Mesenchymal stem cell (in vitro differentiated cells and primary cell): ENCODE results near the gene HEPH.
"Not testable (repeated sequence)": the region's sequence is repeated elsewhere in the genome, so short reads cannot be mapped to it uniquely, and the experiment has no call there.

Source experiments
- DNase-seq: peaks from one replicate; pipeline ENCODE4 v3.0.0-alpha.2; 2013
- H2AFZ ChIP-seq: one replicate; pipeline ENCODE4 v1.6.1; 2013; ENCODE audit warnings: low read depth, mild to moderate bottlenecking, control low read depth, inconsistent platforms, low read length, moderate library complexity
- H2AK5ac ChIP-seq: 2 replicates; pipeline ENCODE4 v1.6.1; 2013; ENCODE audit warnings: low read length, moderate library complexity, mild to moderate bottlenecking, inconsistent platforms; ENCODE audit not compliant: severe bottlenecking
- H2BK120ac ChIP-seq: one replicate; pipeline ENCODE4 v1.6.1; 2013; ENCODE audit warnings: low read depth, mild to moderate bottlenecking, inconsistent platforms, low read length, moderate library complexity
- H2BK12ac ChIP-seq, 2 experiments: one replicate each; pipeline ENCODE4 v1.6.1; 2013; ENCODE audit warnings: inconsistent platforms in 2 of 2, low read length in 2 of 2, mild to moderate bottlenecking in 2 of 2, moderate library complexity in 2 of 2, control low read depth in 1 of 2
- H2BK15ac ChIP-seq: one replicate; pipeline ENCODE4 v1.6.1; 2013; ENCODE audit warnings: mild to moderate bottlenecking, low read depth, inconsistent platforms; ENCODE audit not compliant: poor library complexity, severe bottlenecking
- H2BK5ac ChIP-seq: 2 replicates; pipeline ENCODE4 v1.6.1; 2013; ENCODE audit warnings: low read depth, mild to moderate bottlenecking, low read length, control low read depth, inconsistent platforms; ENCODE audit not compliant: poor library complexity, severe bottlenecking
- H3K14ac ChIP-seq, 2 experiments: one replicate each; pipeline ENCODE4 v1.6.1; 2013; ENCODE audit warnings: inconsistent platforms in 2 of 2, low read length in 2 of 2, control low read depth in 1 of 2, mild to moderate bottlenecking in 1 of 2, moderate library complexity in 1 of 2
- H3K18ac ChIP-seq, 2 experiments: one replicate each; pipeline ENCODE4 v1.6.1; 2013; ENCODE audit warnings: inconsistent platforms in 2 of 2, low read length in 2 of 2, control low read depth in 1 of 2, low read depth in 1 of 2, mild to moderate bottlenecking in 1 of 2
- H3K23ac ChIP-seq, 2 experiments: one replicate each; pipeline ENCODE4 v1.6.1; 2013; ENCODE audit warnings: inconsistent platforms in 2 of 2, low read length in 2 of 2, mild to moderate bottlenecking in 2 of 2, moderate library complexity in 2 of 2, control low read depth in 1 of 2
- H3K27ac ChIP-seq: 2 replicates; pipeline ENCODE4 v1.5.1; 2013; ENCODE audit warnings: mild to moderate bottlenecking, moderate library complexity, low read length, control low read depth, inconsistent platforms; ENCODE audit not compliant: poor library complexity, severe bottlenecking
- H3K27me3 ChIP-seq, 2 experiments: 2 replicates each; pipeline versions ENCODE4 v1.6.1 to v1.7.0; 2013; ENCODE audit warnings: low read length in 2 of 2, mild to moderate bottlenecking in 2 of 2, moderate library complexity in 2 of 2, control low read depth in 1 of 2, inconsistent platforms in 1 of 2; ENCODE audit not compliant: control insufficient read depth in 1 of 2, insufficient read depth in 1 of 2
- H3K36me3 ChIP-seq, 2 experiments: 2 replicates each; pipeline versions ENCODE4 v1.6.1 to v1.7.0; 2013; ENCODE audit warnings: low read length in 2 of 2, control low read depth in 1 of 2, inconsistent platforms in 1 of 2, low read depth in 1 of 2, mild to moderate bottlenecking in 1 of 2; ENCODE audit not compliant: insufficient read depth in 2 of 2, control insufficient read depth in 1 of 2
- H3K4ac ChIP-seq, 2 experiments: one replicate each; pipeline ENCODE4 v1.6.1; 2013; ENCODE audit warnings: inconsistent platforms in 2 of 2, low read length in 2 of 2, mild to moderate bottlenecking in 2 of 2, moderate library complexity in 2 of 2, control low read depth in 1 of 2, low read depth in 1 of 2
- H3K4me1 ChIP-seq: 2 replicates; pipeline ENCODE4 v1.6.1; 2013; ENCODE audit warnings: low read depth, low read length, control low read depth; ENCODE audit not compliant: control insufficient read depth, insufficient read depth
- H3K4me2 ChIP-seq: 2 replicates; pipeline ENCODE4 v1.6.1; 2013; ENCODE audit warnings: low read length, mild to moderate bottlenecking, inconsistent platforms; ENCODE audit not compliant: poor library complexity, severe bottlenecking
- H3K4me3 ChIP-seq, 2 experiments: 2 replicates each; pipeline versions ENCODE4 v1.5.1 to v1.7.0; 2013; ENCODE audit warnings: low read length in 2 of 2, mild to moderate bottlenecking in 2 of 2, control low read depth in 1 of 2, low read depth in 1 of 2; ENCODE audit not compliant: insufficient read depth in 1 of 2
- H3K79me1 ChIP-seq: replicated peaks from 2 replicates; pipeline ENCODE4 v1.6.1; 2013; ENCODE audit warnings: mild to moderate bottlenecking, control low read depth, low read length, inconsistent platforms; ENCODE audit not compliant: poor library complexity, severe bottlenecking
- H3K9ac ChIP-seq: 2 replicates; pipeline ENCODE4 v1.7.0; 2013; ENCODE audit warnings: mild to moderate bottlenecking, low read length, moderate library complexity
- H3K9me3 ChIP-seq: 2 replicates; pipeline ENCODE4 v1.7.0; 2013; ENCODE audit warnings: mild to moderate bottlenecking, low read length; ENCODE audit not compliant: control insufficient read depth
- H4K8ac ChIP-seq: one replicate; pipeline ENCODE4 v1.6.1; 2013; ENCODE audit warnings: inconsistent platforms, mild to moderate bottlenecking, low read length, moderate library complexity
- H4K91ac ChIP-seq: one replicate; pipeline ENCODE4 v1.6.1; 2013; ENCODE audit warnings: mild to moderate bottlenecking, low read length, inconsistent platforms
- WGBS: methylation state at CpG from one replicate; pipeline ENCODE4 v1.1.7; 2013; ENCODE audit warnings: mixed read lengths; 5-methylcytosine and 5-hydroxymethylcytosine counted together

Gene HEPH

DNA sequence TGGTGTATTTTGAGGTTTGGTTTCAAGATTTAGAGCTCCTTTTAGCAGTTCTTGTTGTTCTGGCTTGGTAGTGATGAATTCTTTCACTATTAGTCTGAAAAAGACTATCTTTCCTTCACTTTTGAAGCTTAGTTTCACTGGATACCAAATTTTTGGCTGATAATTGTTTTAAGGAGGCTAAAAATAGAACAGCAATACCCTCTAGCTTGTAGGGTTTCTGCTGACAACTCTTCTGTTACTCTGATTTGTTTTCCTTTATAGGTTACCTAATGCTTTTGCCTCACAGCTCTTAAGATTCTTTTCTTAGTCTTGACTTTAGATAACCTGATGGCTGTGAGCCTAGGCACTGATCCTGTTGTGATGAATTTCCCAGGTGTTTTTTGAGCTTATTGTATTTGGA, 33.6 kb upstream of the HEPH start:
- Histone ChIP-seq H3K4me1 (no peaks in the 10 kb centered on the region), H3K23ac (no peak overlapping the region), H2AK5ac (no peak overlapping the region), H2BK5ac (no peak overlapping the region), H3K79me1 (no peaks in the 10 kb centered on the region), H3K18ac (no peak overlapping the region), H3K4me2 (no peak overlapping the region), H3K27ac (no peak overlapping the region), H4K91ac (no peak overlapping the region), H3K14ac (no peak overlapping the region), H2BK120ac (no peak overlapping the region), H3K9ac (no peak overlapping the region), H3K9me3 (no peaks in the 10 kb centered on the region), H2BK12ac (no peak overlapping the region), H3K27me3 (peaks cover 0 to 10% of the 10 kb centered on the region in 2 experiments), H2BK15ac (no peak overlapping the region), H3K36me3 (no peaks in the 10 kb centered on the region), H2AFZ (no peak overlapping the region), H3K4ac (no peak overlapping the region), H3K4me3 (no peak overlapping the region), H4K8ac (no peak overlapping the region)
- no peak for DNase-seq

- H2BK5ac ChIP-seq, DNase-seq, H3K9ac ChIP-seq, H2AFZ ChIP-seq, H3K18ac ChIP-seq, H3K4me2 ChIP-seq, H4K8ac ChIP-seq, H4K91ac ChIP-seq, H2BK12ac ChIP-seq, H3K4me1 ChIP-seq, H3K4ac ChIP-seq, H3K9me3 ChIP-seq, H2BK120ac ChIP-seq, H3K4me3 ChIP-seq, H3K27ac ChIP-seq, H3K27me3 ChIP-seq, H2BK15ac ChIP-seq, H3K23ac ChIP-seq, H3K14ac ChIP-seq, H3K79me1 ChIP-seq, H3K36me3 ChIP-seq, H2AK5ac ChIP-seq: not testable (repeated sequence)
- WGBS, result 86% methylated on average over 1 of the region's 4 CpGs
Observed at GRCh38 chrX:66135284-66135683, 28.8 kb upstream of the HEPH start.

DNA sequence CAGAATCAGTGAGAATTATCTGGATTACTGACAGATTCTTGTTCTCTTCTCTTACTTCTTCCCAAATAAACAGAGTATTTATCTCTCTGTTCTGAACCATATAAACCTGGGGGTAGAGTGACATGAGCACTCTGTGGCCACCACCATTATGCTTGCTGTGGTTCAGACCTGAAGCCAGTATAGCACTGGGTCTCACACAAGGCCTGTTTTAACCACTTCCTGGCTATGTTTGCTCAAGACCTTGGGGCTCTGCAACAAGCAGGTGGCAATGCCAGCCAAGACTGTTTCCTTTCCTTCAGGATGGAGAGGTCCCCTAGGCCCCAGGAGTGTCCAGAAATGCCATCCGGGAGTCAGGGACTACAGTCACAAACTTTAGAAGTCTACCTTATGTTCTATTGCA, 21.7 kb upstream of the HEPH start:
- DNase-seq, result no peak
- Histone ChIP-seq H2AK5ac (no peak overlapping the region), H2AFZ (no peak overlapping the region), H2BK15ac (no peak overlapping the region), H4K8ac (no peak overlapping the region), H2BK5ac (no peak overlapping the region), H3K18ac (no peak overlapping the region), H3K4ac (no peak overlapping the region), H2BK12ac (no peak overlapping the region), H3K27me3 (peaks cover 0 to 6% of the 10 kb centered on the region in 2 experiments), H3K4me2 (no peak overlapping the region), H4K91ac (no peak overlapping the region), H3K9me3 (no peaks in the 10 kb centered on the region), H3K14ac (no peak overlapping the region), H3K4me3 (no peak overlapping the region), H3K36me3 (no peaks in the 10 kb centered on the region), H3K23ac (no peak overlapping the region), H3K27ac (no peak overlapping the region), H3K4me1 (no peaks in the 10 kb centered on the region), H3K9ac (no peak overlapping the region), H3K79me1 (no peaks in the 10 kb centered on the region), H2BK120ac (no peak overlapping the region)
- WGBS, result 81% methylated on average over 1 of the region's 1 CpG

DNA sequence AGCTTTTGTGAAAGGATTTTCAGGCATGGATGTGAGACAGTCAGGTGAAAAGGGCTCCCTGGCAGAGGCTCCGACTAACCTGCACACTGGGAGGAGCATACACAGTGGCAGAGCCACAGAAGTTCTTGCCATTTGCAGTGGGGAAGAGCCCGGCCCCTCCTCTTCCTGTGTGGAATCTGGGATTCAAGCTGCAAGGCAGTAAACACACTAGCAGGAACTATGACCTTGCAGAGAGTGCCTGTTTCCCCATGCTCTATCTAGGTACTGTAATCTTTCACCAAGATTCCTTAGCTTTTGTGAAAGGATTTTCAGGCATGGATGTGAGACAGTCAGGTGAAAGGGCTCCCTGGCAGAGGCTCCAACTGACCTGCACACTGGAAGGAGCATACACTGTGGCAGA, 19.8 kb upstream of the HEPH start:
- no peak overlapping the region for H3K23ac ChIP-seq
- H3K4me3 ChIP-seq, result no peak overlapping the region
- no peak overlapping the region for H3K18ac ChIP-seq
- no peak overlapping the region for H3K4ac ChIP-seq
- no peak overlapping the region for H2BK15ac ChIP-seq
- H2AFZ ChIP-seq, result no peak overlapping the region
- no peak overlapping the region for H2BK120ac ChIP-seq
- H4K8ac ChIP-seq, result no peak overlapping the region
- no peak overlapping the region for H2AK5ac ChIP-seq
- H3K4me2 ChIP-seq, result no peak overlapping the region
- H3K14ac ChIP-seq, result no peak overlapping the region
- H3K27ac ChIP-seq, result no peak overlapping the region
- H3K27me3 ChIP-seq, result peaks cover 0 to 16% of the 10 kb centered on the region in 2 experiments
- no peak overlapping the region for H3K9ac ChIP-seq
- 73% methylated on average over 2 of the region's 2 CpGs for WGBS
- H4K91ac ChIP-seq, result no peak overlapping the region
- no peaks in the 10 kb centered on the region for H3K9me3 ChIP-seq
- DNase-seq, result no peak
- no peak overlapping the region for H2BK5ac ChIP-seq
- no peak overlapping the region for H2BK12ac ChIP-seq
- no peaks in the 10 kb centered on the region for H3K79me1 ChIP-seq
- H3K36me3 ChIP-seq, result no peaks in the 10 kb centered on the region
- H3K4me1 ChIP-seq, result no peaks in the 10 kb centered on the region
